SU-DHL-6 (cell line): ENCODE data around the gene TPST2.

Experiments used
- CTCF ChIP-seq: fragments of 200-600 bp; sonication (generic); IDR thresholded peaks from one replicate; pipeline ENCODE4 v1.5.1; 2017; ENCODE audit warnings: antibody characterized with exemption, mild to moderate bottlenecking, low read length, moderate library complexity; ENCODE audit not compliant: insufficient read depth, poor library complexity, severe bottlenecking
- EZH2phosphoT487 ChIP-seq: fragments of 200-600 bp; sonication (generic), shearing (Covaris generic); conservative IDR thresholded peaks from 2 replicates; pipeline ENCODE4 v1.6.1; 2018; ENCODE audit warnings: mild to moderate bottlenecking, antibody characterized with exemption, low read length, moderate library complexity, mixed read lengths

- TF ChIP-seq CTCF (no peak), EZH2phosphoT487 (no peak)
These were observed 48.6 kb downstream of the TPST2 start for GRCh38 chr22:26541167-26541819.
